Hippocampal formation (tissue), 2 donors: ENCODE results near the gene ARHGAP23.
A peak's percentile ranks its signal among the peaks of the same experiment; 100 is the strongest.
"Not testable (repeated sequence)": the region's sequence is repeated elsewhere in the genome, so short reads cannot be mapped to it uniquely, and the experiment has no call there.

ENCODE experiments used
- DNase-seq, 2 donors: peaks; one replicate each; lab custom pipeline; 2025; lab: John Stamatoyannopoulos, UW

Gene ARHGAP23

GRCh38 chr17:38528141-38528540 is 99.9 kb downstream of the ARHGAP23 start:
- not testable (repeated sequence) for DNase-seq

DNA sequence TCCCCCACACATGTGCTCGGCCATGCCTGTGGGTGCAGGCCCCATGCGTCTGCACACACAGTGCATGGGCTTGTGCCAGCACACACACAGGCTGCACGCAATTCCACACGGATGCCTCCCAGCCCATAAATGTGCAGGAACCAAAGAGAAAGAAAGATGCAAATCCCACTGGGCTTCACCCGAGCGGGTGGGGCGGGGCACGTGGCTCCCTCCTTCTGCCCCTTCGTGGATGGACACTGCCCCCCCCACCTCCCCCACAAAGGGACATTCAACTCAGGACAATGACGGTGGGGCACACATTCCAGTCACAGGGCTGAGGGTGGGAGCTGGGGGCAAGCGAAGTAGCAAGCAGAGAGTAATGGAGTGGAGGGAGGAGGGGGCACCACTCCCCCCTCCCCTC is 102.6 kb downstream of the ARHGAP23 start:
- not testable (repeated sequence) for DNase-seq

DNA sequence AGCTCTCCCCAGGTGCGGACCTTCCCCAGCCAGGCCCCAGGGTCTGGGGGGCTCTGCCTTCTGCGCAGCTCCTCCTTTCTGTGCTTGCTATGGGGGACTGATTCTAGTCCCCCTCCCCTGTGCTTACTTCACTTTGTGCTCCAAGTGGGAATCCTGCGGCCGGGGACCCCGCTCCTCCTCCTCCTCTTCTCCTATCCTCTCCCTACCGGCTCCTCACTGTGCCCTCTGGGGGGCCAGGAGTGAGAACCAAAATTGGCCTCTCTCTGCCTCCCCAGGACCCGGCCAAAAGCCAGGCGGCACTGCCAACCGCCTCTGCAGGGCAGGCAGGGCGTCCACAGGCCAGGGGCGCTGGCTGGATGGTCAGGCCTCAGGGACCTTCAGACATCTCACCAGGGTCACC is 103.5 kb downstream of the ARHGAP23 start:
- DNase-seq: not testable (repeated sequence)

DNA sequence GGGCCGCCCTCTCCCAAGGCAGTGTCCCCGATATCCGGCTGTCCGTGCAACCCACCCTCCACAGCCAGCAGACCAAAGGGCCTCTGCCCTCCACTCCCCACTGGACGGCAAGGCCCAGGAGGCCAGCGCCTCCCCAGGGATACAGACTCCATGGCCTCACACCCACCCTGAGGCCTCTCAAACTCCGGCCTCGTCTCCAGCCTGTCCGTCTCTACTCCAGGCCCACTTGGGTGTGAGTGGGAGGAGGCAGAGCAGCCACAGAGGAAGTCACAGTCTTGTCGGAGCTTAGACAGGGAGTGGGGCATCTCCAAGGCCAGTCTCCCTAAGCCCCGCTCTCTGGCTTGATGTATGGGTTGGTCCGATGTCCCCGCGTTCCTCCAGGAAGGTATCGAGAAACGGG is 104.2 kb downstream of the ARHGAP23 start:
- DNase-seq: no peak

DNA sequence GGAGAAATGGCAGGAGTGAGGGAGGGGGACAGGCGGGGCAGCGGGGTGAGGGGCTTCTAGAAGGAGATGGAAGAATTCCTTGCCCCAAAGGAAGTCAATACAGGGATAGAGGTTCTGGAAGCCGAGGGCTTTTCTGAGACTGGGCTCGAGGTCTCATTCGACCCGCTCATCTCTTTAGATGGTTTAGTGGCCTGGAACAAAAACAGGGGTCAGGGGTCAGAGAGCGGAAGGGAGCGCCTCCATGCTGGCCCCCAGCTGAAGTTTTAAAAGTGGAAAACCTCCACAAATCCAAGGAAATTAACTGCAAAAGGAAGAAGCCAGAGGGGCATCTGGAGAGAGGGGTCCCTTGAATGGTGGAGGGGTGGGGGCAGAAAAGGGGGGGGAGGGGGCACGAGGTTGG is 105.0 kb downstream of the ARHGAP23 start:
- DNase-seq: no peak

GRCh38 chr17:38533866-38534497 is 105.7 kb downstream of the ARHGAP23 start:
- DNase-seq: no peak

GRCh38 chr17:38534498-38534885 is 106.2 kb downstream of the ARHGAP23 start:
- DNase-seq: no peak

DNA sequence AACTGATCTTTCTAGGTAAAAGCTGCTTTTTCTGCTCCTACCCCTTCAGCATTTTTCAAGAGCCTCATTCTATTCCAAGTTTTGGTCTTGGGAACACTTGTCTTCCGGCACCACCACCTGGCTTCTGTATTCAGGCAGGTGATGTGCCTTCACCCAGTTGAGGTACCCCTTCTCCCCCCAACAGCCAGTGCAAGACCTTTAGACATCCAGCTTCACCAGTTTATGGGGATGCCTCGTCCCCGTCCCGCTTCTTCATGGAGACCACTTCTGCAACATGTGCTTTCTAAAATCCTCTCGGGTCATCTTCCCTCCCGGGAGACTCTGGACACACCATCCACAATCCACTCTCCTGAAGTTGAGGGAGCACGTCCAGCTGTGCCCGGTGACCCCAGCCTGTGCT is 107.6 kb downstream of the ARHGAP23 start:
- no peak for DNase-seq

GRCh38 chr17:38536661-38537060 is 108.4 kb downstream of the ARHGAP23 start:
- no peak for DNase-seq

DNA sequence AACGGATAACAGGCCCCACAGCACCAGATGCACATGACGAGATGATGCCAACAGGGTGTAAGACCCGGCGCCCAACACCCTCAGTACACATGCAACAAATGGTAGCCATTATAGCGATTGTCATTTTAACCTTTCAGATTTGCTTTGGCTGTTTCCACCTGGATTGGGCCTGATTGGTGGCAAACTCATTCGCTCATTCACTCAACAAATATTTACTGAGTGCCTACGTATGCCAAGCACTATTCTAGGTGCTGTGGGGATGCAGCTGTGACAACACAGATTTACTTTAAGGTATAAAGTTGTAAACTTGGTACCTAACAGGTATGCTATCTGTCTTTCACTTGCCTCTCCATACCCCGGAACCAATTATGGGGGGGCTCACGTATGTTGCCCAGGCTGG is 110.6 kb downstream of the ARHGAP23 start:
- DNase-seq: no peak

DNA sequence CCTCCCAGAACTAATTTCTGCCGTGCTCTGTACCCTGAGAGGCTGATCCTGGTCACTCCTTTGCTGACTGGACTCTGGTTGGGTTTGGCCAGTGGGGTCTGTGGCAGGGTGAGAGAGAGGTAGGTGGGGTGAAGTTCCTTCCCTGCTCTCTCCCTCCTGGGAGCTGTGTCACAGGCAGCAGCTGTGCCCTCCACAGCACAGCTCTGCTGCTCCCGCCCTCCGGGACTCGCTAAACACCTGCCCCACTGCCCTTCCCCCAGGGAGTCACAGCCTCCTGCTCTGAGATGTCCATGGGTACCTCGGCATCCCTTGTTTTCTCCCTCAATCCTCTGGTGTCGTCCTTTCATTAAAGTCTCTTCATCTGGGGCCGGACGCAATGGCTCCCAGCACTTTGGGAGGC is 111.1 kb downstream of the ARHGAP23 start:
- DNase-seq: no peak

DNA sequence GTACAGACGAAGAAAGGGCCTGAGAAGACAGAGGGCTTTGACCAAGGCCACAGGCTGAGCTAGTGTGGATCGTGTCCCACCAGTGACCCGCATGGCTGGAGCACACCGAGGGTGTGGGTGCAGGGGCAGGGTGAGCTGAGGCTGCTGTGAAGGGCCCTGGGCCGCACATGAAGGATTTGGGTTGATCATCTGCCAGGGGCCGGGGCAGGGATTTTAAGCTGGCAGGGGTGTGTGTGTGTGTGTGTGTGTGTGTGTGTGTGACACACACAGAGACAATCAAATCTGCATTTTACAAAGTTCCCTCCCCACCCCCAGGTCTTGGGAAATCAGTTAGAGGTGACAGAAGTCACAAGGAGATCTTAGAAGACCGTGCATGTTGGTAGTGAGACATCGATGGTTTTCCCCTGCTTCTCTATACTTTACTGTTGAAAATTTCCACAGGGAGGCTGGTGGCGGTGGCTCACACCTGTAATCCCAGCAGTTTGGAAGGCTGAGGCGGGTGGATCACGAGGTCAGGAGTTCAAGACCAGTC is 112.3 kb downstream of the ARHGAP23 start:
- DNase-seq: no peak

DNA sequence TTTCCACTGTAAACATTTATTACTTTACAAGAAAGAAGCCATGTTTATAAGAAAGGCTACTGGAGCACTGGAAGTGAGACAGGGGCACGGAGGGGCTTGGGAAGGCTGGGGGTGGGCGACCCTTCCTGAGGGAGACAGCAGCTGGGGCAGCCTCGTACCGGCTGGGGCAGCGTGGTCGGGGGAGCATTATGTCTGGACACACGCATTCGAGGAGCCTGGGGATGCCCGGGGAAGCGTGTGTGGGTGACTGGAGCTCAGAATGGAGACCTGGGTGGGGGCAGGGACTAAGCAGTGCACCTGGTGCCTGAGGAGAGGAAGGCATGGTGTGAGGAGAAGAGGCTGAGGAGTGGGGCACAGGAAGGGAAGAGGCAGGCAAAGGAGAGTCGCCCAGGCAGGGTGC is 113.0 kb downstream of the ARHGAP23 start:
- DNase-seq: no peak

- DNase-seq: no peak
Observed at GRCh38 chr17:38542286-38542685, 114.0 kb downstream of the ARHGAP23 start.

DNA sequence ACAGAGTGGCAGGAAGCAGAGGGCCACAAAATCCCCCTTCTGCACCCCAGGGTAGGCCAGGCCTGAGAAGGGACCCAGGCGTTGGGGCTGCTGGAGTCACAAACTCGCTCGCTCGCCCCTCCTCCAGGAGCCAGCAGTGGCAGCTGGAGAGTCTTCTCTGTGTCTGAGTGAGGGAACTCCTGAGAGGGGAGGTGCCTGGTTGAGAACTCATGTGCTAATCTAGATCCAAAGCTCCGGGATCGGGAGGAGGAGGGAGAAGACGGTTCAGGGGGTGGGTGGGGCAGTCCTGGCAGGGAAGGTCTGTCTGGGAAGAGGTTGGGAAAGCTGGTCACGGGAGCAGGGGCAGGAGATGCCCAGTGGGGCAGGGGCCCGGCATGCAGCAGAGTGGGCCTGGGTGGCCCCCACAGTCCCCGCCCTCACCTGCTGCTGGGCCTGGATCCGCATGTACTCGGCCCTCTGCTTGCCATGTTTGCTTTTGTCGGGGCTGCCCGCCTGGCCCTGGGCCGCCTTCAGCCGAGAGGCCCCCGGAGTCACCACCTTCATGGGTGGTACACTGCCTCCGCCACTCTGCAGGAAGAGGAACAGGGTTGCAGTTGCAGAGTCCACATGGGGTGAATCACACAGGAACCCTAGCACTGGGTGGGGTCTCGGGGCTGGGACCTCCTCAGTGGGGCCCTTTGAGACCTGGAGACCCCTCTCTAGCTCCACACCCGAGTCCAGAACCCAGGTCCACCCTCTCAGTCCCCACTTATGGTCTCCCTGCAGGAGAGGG is 115.3 kb downstream of the ARHGAP23 start:
- no peak for DNase-seq

GRCh38 chr17:38544175-38544838 is 116.0 kb downstream of the ARHGAP23 start:
- DNase-seq: no peak

DNA sequence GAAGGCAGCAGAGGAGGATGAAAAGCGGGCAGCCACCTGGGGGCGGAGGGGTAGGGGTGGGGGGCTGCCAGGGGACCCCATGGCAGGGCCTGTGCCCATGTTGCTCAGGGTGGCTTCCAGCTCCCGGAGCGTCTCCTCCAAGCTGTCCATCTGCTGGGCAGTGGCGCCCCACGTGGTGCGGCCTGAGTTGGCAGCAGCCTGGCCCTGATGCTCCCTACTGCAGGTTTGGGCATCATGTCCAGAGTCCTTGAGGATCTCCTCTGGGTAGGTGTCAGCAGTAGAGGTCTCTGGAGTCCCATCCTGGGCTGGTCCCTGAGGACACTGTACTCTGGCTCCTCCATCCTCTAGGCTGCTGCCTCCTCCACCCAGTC is 116.6 kb downstream of the ARHGAP23 start:
- no peak for DNase-seq

DNA sequence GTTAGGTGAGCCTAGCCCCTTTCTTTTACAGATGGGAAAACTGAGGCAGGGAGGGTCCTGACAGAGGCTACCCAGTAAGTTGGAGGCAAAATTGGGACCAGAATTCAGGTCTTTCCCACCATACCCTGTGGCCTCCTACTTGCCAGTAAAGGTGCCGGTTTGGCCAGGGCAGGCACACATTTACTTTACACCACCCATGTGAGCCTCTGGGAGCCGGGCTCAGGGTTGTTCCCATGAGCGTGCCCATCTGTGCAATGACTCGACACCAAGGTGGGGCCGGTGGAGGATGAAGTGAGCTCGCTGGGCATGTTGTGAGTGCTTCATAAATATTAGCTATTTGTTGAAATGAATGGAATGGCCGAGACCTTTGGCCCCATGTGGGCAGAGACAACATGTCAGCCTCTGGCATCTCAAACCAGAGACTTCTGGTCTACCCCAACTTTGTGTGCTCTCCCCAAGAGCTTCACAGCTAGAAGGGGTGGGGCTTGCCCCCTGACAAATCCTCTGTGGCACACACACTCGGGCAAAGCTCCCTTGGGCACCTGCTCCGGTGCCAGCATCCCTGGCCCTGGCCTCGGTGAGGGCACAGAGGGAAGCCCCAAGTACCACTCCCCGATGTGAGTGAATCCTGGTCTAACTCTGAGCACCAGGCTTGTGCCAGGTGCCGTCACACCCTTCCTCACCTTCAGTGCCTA is 117.4 kb downstream of the ARHGAP23 start:
- no peak for DNase-seq

DNA sequence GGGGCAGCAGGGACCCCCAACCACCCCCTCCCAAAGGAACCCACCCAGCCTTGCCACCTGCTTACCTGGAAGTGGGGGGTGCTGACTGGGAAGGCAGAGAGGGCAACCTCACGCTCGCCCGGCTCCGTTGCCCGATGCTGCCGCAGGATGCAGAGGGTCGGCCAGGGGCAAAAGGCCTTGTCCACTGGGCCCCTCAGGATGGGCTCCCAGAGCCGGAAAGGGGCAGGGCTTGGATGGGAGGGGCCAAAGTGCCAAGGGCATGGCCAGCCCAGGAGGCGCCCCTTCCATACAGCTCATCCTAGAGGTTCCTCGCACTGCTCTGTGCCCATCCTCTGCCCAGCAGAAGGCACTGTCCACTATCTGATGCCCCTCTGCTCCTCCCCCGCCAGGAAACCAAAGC is 118.1 kb downstream of the ARHGAP23 start:
- DNase-seq: no peak

- no peak for DNase-seq
Observed at GRCh38 chr17:38547444-38547843, 119.2 kb downstream of the ARHGAP23 start.

DNA sequence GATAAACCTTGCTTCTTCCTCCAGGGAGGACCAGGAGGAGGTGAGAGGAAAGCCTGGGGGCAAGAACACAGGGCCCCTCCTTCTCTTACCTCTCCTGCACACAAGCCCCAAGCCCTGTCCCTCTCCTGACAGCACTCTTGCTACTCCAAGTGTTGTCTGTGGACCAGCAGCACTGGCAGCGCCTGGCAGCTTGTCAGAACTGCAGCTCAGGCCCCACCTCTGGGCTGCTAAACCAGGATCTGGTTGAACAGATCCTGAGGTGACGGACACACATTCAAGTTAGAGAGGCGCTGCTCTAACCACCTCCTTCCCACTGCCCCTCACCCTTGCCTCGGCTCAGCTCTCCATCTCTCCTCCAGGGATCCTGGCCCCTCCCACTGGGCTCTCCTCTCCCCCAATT is 121.0 kb downstream of the ARHGAP23 start:
- no peak for DNase-seq

DNA sequence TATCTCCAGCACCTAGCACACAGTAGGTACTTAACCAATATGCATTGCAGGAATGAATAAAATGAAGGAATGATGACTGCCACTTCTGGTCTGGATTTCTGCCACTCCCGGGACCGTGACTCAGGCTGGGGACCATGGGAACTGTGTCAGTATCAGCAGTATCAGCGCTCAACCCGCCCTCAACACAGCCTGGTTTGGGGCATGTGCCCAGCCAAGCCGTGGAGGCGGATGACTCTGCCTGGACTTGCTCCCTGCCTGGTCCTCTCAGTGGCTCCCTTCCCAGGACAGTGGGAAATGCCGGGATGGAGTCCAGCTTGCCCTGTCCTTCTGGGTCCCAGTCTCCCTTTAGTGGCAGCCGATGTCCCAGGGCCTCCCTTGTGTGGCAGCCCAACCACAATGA is 122.4 kb downstream of the ARHGAP23 start:
- peak; percentile 22 to 24 for DNase-seq
